ENCODE data around the gene LRRC3B.

- TF ChIP-seq, protein P1, sequence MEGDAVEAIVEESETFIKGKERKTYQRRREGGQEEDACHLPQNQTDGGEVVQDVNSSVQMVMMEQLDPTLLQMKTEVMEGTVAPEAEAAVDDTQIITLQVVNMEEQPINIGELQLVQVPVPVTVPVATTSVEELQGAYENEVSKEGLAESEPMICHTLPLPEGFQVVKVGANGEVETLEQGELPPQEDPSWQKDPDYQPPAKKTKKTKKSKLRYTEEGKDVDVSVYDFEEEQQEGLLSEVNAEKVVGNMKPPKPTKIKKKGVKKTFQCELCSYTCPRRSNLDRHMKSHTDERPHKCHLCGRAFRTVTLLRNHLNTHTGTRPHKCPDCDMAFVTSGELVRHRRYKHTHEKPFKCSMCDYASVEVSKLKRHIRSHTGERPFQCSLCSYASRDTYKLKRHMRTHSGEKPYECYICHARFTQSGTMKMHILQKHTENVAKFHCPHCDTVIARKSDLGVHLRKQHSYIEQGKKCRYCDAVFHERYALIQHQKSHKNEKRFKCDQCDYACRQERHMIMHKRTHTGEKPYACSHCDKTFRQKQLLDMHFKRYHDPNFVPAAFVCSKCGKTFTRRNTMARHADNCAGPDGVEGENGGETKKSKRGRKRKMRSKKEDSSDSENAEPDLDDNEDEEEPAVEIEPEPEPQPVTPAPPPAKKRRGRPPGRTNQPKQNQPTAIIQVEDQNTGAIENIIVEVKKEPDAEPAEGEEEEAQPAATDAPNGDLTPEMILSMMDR (IDR thresholded peaks at IDR 0.05), result no peak
- TF ChIP-seq POLR2A (IDR thresholded peaks at IDR 0.05), result no peak
Measured at GRCh38 chr3:26621906-26622620, 509 bp upstream of the LRRC3B start.
